ENCODE data around the gene NFATC2IP.
"Not testable (repeated sequence)": the region's sequence is repeated elsewhere in the genome, so short reads cannot be mapped to it uniquely, and the experiment has no call there.

The NFATC2IP gene

GRCh38 chr16:28926284-28926683 lies 24.5 kb upstream of the NFATC2IP start:
- not testable (repeated sequence) for DNase-seq

- DNase-seq, result no peak
Observed at GRCh38 chr16:28927815-28928214, 22.9 kb upstream of the NFATC2IP start.

DNA sequence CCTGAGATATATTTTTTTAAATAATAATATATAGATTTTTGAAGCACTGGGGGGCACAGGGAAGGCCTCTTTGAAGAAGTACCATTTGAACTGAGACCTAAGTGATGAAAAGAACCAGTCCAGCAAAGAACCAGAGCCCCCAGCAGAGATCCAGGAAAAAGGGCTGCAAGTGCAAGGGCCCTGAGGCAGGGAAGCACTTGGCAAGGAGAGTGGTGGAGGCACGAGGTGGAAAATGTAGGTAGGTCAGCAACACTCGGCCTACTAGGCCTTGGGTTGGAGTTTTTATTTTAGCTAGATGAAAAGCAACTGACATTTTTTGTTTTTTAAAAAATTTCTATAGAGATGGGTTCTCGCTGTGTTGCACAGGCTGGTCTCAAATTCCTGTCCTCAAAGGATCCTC lies 20.5 kb upstream of the NFATC2IP start:
- no peak for DNase-seq

DNA sequence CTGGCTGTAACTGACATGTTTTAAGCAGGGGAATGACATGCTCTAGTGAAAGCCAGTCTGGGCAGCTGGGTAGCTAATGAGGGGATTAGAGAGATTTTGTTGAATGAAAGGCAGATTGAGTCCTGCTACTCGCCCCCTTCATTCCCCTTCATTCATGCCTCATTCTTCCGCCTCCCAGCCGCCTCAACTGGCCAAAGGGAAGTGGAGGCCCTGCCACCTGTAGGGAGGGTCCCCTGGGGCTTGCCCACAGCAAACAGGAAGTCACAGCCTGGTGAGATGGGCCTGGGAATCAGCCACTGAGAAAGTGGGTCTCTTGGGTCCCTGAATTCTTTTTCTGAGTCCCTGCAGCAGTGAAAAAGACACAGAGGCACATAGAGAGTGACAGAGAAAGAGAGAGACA lies 20.1 kb upstream of the NFATC2IP start:
- DNase-seq, result peak; percentile 56

- no peak for DNase-seq
Observed at GRCh38 chr16:28931801-28932225, 18.9 kb upstream of the NFATC2IP start, which contains the start of gene CD19. Gene CD19 (plus strand): TSS chr16:28931971. CDS start chr16:28932001, 30 bp downstream.

GRCh38 chr16:28932339-28933141 lies 18.2 kb upstream of the NFATC2IP start:
- no peak for DNase-seq

- no peak for DNase-seq
Observed at GRCh38 chr16:28933171-28933570, 17.6 kb upstream of the NFATC2IP start.

GRCh38 chr16:28935346-28935745 lies 15.4 kb upstream of the NFATC2IP start:
- DNase-seq, result no peak

GRCh38 chr16:28935924-28936783 lies 14.6 kb upstream of the NFATC2IP start:
- peak; percentile 70 for DNase-seq

DNA sequence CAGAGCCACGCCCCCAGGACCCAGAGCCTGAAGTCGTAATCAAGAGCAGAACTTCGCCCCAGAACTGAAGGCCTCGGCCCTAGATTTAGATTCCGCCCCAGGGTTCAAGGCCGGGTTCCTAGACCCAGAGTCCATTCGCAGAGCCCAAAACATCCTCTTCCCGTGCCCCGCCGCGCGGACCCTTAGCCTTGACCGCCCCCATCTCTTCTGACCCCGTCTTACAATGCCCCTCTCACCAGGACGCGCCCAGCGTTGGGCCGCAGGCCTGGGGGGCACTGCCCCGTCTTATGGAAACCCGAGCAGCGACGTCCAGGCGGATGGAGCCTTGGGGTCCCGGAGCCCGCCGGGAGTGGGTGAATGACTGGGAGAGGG lies 14.0 kb upstream of the NFATC2IP start:
- DNase-seq, result no peak

GRCh38 chr16:28937222-28937876 lies 13.4 kb upstream of the NFATC2IP start:
- no peak for DNase-seq

DNA sequence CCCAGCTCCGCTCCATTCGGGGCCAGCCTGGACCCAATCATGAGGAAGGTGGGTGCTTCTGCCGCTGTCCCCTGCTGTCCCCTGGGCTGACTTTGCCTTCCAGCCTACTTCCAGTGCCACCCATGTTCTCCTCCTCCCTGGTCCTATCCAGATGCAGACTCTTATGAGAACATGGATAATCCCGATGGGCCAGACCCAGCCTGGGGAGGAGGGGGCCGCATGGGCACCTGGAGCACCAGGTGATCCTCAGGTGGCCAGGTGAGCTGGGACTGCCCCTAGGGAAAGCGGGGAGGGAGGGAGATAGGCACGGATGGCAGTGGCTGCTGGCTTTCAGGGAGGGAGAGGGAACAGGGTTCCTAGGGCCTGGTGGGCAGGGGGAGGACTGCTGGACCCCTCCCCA lies 12.0 kb upstream of the NFATC2IP start:
- DNase-seq, result no peak

DNA sequence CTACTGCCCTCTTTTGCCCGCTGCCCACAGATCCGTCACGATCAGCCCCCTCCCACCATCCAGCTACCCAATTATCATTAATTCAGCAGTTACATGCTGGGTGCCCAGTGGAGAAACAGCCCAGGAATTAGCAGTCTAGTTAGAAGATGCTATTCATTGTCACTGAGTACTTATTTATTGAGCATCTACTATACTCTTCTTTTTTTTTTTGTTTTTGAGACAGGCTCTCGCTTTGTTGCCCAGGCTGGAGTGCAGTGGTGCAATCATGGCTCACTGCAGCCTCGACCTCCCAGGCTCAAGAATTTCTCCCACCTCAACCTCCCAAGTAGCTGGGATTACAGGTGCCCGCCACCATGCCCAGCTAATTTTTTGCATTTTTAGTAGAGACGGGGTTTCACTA lies 10.9 kb upstream of the NFATC2IP start:
- not testable (repeated sequence) for DNase-seq

DNA sequence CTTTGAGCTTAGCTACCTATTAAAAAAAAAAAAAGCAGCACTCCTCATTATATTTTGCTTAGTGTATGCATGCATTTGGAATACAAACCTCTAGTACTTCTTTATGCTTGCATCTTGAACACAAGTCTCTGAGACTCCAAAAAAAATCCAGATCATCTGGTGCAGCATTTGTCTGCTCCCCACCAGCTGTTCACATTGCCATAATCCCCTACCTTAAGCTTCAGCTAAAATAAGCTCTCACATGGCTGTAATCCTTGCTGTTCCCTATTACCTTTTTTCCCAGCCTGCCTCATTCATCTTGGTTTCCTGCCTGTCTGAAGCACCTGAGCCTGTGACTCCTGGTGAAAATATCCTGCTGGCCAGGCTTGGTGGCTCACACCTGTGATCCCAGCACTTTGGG lies 7.5 kb upstream of the NFATC2IP start:
- DNase-seq, result no peak

GRCh38 chr16:28946681-28947080 lies 4.1 kb upstream of the NFATC2IP start:
- no peak for DNase-seq

GRCh38 chr16:28951410-28951943 lies 740 bp downstream of the NFATC2IP start:
- DNase-seq, result no peak

DNA sequence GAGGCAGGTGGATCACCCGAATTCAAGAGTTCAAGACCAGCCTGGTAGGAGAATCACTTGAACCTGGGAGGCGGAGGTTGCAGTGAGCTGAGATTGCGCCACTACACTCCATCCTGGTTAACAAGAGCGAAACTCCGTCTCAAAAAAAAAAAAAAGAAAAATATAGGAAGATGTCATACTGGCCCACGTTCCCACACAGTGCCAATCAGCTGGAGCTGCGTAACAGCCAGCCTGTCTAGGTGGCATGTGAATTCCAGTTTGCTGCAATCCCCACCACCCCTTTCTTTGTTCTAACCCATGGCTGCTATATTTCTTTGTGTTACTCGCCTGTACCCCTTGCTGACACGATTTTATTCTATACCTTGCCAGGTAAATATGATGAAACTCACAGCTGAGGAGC lies 7.5 kb downstream of the NFATC2IP start:
- no peak for DNase-seq

- DNase-seq, result no peak
Observed at GRCh38 chr16:28958836-28959235, 8.1 kb downstream of the NFATC2IP start.

- DNase-seq, result no peak
Observed at GRCh38 chr16:28964072-28964471, 13.3 kb downstream of the NFATC2IP start.

DNA sequence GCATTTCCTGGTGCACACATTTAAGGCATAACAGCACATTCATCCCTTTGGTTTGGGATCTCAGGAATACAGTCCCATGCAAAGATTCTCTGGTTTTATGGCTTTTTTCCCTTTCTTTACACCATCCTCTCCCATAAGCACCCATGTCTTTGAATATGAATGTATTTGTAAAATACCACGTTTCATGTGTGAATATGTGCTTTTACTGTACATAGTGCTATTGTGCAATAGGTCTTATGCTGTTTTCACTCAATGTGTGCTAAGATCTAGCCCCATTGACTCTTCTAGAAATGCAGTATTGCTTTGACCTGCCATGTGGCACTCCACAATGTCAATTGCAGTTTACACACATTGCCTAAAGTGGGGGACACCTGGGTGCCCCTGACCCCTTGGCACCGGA lies 13.8 kb downstream of the NFATC2IP start:
- DNase-seq, result no peak

- no peak for DNase-seq
Observed at GRCh38 chr16:28967156-28967555, 16.4 kb downstream of the NFATC2IP start.

DNA sequence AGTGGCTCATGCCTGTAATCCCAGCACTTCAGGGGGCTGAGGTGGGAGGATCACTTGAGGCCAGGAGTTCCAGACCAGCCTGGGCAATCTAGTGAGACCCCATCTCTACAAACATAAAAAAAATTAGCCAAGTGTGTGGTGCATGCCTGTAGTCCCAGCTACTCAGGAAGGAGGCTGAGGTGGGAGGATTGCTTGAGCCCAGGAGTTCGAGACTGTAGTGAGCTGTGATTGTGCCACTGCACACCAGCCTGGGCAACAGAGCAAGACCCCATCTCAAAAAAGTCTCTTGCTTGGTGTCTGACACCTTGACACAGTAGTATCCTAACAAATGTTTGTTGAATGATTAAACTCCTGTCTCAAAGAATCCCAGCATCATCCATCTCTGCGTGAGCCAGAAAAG lies 19.0 kb downstream of the NFATC2IP start:
- not testable (repeated sequence) for DNase-seq

DNA sequence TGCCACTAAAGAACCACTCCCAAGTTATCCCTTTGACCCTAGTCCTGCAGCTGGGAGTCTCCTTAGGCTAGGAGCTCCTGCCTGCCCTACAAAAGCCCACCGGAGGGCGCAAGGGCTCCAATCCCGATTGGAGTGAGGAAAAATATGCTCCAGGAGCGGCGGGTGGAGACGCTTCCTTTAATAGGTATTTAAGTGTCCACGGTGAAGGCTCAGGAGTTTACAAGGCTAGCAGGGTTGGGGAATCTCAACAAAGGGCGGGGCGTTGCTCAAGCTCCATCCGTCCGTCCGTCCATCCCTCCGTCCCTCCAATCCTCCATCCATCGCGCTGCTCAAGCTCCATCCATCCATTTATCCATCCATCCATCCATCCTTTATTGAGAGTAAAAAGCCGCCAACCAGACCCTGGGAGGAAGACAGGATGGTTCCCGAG lies 23.3 kb downstream of the NFATC2IP start:
- peak; percentile 89 for DNase-seq
